GOT3 (cell line): ENCODE results near the gene MIS18BP1.
A peak's percentile ranks its signal among the peaks of the same experiment; 100 is the strongest.
"Not testable (repeated sequence)": the region's sequence is repeated elsewhere in the genome, so short reads cannot be mapped to it uniquely, and the experiment has no call there.

Experiments
- DNase-seq: peaks from one replicate; lab custom pipeline; 2025; ENCODE audit warnings: mixed read lengths; lab: John Stamatoyannopoulos, UW

MIS18BP1 gene

DNA sequence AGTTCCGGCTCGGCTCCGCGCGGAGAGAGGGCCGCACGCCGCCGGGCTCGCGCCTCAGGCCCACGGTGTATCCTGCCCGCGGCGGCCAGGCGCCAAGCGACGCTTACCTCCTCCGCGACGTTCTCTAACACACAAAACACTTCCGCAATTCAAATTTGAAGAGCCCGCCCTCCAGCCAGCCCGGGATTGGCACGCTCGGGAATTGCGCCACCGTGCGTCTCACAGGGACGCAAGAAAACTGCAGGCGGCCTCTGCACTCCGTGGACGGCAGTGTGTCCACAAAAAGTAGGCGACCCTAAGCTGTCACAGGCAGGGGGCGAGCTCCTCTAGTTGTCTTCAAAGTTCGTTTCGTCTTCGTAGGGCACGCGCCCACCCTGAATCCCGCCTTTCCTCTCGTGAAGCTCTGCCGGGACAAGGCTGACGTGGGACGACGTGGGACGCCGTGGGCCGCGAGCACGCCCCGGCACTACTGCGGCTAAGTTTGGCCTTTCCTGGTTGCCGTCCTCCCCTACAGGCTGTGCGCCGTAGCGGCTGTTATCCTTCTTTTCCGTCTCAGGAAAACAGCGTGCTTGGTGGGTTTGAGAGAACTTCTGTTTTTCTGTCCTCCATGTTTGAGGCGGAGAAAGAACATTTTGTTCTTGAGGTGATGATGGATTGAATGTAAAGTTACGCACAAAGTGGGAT is at the start of gene MIS18BP1:
TSS of gene MIS18BP1 (minus strand) at position 133 of the 684 bp plus-strand sequence. CDS start 5,916 bp downstream, outside the sequence.
- DNase-seq = peak; percentile 53

GRCh38 chr14:45298423-45299117 is 45.6 kb upstream of the MIS18BP1 start:
- no peak for DNase-seq

DNA sequence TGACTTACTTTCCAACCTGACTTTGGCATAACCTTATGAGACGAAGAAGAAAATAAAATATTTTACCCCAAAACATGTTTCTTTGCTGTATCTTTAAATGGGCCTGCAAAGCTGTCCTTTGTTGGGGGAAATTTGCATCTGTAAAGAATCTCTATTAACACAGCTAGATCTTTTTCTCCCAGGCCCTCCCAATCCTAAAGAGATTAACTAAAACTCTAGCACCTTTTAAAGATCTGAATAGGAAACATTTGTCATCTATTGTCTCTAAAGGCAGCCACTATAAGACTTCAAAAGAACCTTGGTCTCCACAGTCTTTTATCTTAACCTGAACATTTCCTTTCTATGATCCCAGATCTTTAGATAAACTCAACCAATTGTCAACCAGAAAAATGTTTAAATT is 41.8 kb upstream of the MIS18BP1 start:
- DNase-seq = not testable (repeated sequence)

- no peak for DNase-seq
These were observed 37.5 kb upstream of the MIS18BP1 start for GRCh38 chr14:45290547-45290946.

DNA sequence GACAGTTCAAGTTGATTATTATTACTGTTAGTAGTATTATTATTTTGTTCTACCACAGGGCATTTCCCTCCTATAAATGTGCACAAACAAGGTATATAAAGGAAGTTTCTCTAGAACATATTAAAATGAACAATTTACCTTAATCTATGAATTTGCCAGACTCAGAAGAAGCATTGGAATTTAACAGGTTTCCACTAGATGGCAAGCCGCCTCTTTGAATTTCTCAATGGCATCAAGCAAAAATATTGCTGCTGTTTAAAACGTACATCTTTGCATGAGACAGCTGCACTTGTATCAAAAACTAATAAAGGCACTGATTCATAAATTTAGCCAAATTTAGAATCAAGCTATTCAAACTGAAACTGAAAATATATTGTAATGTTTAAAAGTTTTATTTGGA is 34.6 kb upstream of the MIS18BP1 start:
- DNase-seq = no peak

DNA sequence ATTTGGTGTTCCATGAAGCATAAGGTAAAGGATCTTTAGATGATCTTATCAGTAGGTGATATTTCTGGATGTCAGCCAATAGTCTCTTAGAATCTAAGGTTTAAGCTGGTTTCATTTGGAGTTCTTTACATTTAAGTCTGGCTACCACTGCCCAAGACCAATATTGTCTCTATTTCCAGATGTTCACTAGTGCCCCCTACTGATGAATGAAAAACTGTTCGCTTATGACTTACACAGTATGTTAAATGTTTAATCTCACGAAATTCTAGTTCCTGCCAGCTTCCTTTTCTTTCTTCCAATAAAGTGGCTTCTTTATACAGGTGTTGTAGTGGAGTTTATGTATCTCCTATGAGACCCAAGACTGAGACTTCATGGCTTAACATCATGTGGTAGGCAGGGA is 31.8 kb upstream of the MIS18BP1 start:
- DNase-seq = no peak

- DNase-seq = not testable (repeated sequence)
These were observed 28.9 kb upstream of the MIS18BP1 start for GRCh38 chr14:45281731-45282400.

DNA sequence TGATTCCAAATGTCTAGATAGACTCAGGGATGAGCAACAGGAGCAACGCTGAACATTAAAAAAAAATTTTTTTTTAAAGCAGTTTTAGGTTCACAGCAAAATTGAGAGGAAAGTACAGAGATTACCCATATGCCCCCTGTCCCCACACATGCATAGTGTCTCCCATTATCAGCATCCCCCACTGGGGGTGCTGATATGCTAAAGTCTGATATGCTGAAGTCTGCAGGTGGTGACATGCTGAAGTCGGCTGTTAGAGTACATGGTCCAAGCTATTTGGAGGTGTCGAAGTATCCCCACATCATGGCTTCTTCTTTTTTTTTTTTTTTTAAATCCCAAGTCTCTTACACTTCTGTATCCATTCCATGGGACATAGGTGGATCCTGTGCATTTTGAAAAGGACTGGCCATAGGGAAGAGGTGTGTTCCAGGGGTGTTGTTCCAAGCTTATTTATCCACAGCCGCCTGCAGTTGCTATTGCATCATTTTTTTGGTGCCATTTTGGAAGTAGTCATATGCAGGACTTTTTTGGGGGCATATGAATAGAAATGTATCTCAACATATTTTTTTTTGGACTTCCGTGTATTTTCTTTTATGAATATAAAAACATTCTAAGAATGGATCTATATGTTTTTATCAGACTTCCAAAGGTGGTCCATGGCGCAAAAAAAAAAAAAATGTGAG is 19.0 kb upstream of the MIS18BP1 start:
- DNase-seq = no peak

DNA sequence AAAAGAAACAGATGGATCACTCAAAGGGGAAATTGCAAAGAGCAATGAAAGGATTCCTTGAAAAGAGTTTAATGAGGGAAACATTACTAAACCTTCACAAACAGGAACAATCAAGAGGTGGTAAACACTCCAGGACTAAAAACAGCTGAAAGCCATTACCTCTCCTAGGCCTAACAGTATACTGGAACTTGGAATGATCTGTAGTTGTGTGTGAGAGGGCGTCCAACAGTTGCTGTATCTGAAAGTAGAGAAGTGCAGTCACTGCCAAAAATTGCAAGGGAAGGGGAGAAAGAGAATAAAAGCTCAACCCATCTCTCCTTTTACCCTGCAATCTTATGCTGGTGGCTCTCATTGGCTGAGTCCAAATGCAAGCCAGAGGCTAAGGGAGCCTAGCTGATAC is 17.0 kb upstream of the MIS18BP1 start:
- DNase-seq = no peak

DNA sequence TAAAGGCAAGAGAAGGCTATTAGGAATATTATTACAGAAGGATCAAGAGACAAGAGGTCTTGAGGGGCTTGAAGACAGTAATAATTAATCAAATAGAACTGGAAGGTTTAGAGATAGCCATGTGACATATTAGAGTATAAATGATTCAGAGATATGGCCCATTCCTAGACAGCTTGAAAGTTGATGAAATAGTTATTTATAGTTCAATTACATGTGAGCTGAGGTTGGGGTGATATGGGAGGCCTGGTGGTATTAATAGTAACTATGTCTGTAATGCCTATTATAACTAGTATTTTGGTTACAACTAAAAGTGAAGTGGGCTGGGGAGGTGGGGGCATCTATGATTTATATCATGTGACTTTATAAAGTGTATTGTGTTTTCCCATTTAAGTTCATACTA is 14.1 kb upstream of the MIS18BP1 start:
- DNase-seq = no peak

DNA sequence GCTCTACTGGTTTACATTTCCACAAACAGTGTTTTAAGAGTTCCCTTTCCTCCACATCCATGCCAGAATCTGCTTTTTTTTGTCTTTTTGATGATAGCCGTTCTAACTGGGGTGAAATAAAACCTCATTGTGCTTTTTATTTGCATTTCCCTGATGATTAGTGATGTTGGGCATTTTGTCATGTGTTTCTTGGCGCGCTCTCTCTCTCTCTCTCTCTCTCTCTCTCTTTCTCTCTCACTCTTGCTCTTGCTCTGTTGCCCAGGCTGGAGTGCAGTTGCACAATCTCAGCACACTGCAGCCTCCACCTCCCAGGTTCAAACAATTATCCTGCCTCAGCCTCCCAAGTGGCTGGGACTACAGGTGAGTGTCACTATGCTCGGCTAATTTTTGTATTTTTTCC is 9.6 kb upstream of the MIS18BP1 start:
- DNase-seq = no peak

DNA sequence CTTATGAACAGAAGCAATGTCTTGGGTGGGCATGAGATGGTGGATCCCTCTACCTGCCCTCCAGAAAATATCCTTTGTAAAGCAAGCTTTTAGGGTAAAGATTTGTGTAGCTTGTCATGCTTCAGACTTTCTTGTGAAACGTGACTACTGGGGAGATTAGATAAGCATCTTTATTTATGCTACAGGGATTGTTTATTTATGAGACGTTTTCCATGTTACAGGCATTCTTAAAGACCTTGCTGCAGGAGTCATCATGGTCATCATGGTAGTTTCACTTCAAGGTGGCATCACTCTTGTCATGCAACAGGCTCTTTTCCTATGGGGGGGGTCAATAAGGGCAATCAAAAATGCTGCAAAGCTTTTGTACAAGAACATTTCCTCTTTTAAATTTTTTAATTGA is 8.2 kb upstream of the MIS18BP1 start:
- no peak for DNase-seq

GRCh38 chr14:45258805-45259204 is 5.8 kb upstream of the MIS18BP1 start:
- DNase-seq = no peak

- DNase-seq = no peak
These were observed 5.1 kb upstream of the MIS18BP1 start for GRCh38 chr14:45258073-45258472.

DNA sequence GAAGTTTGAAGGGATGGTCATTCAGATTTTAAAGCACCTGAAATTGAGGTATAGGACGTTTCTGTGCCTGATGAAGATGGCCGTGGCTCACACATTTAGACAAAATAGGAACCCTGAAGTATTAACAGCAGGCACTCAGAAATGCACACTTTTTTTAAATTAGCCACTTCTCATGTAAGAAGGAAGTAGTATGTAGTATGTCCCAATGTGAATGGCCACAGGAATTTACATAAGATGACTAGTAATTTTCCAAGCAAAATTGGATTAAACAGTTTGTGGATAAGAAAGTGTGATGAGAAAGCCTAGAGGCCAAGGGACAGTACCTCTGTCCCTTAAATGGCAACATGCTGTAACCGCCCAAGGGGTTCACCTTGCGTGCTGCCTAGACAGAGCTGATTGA is 1.8 kb upstream of the MIS18BP1 start:
- DNase-seq = no peak

DNA sequence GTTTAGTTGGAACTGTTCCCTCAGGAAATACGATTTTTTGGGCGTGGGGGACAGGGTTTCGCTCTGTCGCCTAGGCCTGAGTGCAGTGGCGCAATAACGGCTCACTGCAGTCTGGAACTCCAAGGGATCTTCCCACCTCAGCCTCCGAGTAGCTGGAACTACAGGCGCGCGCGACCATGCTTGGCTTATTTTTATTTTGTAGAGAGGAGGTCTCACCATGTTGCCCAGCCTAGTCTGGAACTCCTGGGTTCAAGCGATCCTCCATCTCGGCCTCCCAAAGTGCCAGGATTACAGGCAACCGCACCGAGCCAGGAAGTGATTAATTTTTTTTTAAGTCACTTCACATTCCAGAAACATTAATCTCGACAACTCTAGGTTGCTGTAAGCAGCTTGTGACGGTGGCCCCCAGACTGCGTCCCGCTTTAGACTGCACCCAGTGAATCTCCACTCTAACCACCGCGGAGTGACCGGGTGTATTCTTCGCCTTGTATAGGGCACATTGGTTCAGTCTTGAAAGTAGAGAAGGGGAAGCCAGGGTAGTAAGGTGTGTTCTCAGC is 830 bp upstream of the MIS18BP1 start:
- no peak for DNase-seq

GRCh38 chr14:45252366-45253069 is 484 bp downstream of the MIS18BP1 start:
- no peak for DNase-seq

DNA sequence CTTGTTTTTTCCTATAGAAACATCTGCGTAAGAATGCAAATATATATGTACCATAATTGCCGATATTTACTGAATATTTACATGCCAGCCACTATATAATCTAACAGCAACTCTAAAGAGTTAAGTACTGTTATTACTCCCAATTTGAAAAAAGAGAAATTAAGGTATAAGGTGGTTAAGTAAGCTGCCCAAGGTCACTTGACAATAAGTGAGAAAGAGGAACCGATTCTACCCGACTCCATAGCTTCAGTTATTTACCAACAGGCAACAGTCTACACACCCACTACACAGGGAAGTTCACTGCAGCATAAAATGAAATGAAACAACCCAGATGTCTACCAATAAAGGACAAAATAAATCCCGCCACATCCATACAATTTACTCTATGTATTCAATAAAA is 1.1 kb downstream of the MIS18BP1 start:
- no peak for DNase-seq

GRCh38 chr14:45249856-45250575 is 3.0 kb downstream of the MIS18BP1 start:
- no peak for DNase-seq

DNA sequence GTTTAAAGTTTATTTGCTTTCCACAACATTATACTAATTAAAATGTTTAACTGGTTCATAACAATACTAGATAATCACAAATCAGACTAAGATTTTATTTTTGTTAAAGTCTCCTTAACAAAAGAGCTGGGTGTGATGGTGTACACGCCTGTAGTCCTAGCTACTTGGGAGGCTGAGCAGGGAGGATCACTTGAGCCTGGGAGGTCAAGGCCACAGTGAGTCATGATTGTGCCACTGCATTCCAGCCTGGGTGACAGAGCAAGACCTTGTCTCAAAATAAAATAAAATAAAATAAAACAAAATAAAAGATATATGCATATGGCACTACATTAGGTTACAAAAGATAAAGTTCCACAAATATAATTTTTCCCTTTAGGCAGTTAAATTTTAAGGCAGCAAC is 5.6 kb downstream of the MIS18BP1 start:
- DNase-seq = no peak

- DNase-seq = no peak
These were observed 6.3 kb downstream of the MIS18BP1 start for GRCh38 chr14:45246691-45247090.
